Ovary (tissue), 3 donors: ENCODE measurements around the gene PAPSS1.

Experiments
- EP300 ChIP-seq: sonication (generic); formaldehyde crosslinking; IDR thresholded peaks from one replicate; pipeline ENCODE4 v1.6.1; 2017; ENCODE audit warnings: antibody characterized with exemption
- TF ChIP-seq, protein P1 (sequence below), 3 donors: fragments of 450-650 bp in 2 of 3; fragments of 200-600 bp in 1 of 3; IDR thresholded peaks; one replicate each; pipeline versions ENCODE4 v1.5.1 to v1.8.0; 2016 to 2022; ENCODE audit warnings: antibody characterized with exemption in 3 of 3, mild to moderate bottlenecking in 1 of 3
- donor health status: DM: no; HTN: no; CAD: no.

DNA sequence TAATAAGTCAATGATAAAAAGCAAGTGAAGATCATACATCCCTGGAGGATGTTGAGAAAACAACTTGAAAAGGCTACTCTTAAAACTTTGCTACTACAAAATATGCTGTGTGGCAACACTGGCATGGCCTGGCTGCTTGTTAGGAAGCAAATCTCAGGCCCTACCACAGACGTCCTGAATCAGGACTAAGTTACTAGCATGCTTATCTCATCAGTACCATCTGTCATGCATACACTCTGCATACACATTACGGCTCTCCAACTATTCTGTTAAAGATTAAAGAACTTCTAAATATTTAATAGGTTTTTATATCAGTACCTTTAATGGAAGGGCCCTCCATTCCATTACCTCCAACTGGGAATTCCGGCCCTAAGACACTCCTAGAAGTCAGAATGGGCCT, 8.2 kb downstream of the PAPSS1 start:
- TF ChIP-seq, protein P1, sequence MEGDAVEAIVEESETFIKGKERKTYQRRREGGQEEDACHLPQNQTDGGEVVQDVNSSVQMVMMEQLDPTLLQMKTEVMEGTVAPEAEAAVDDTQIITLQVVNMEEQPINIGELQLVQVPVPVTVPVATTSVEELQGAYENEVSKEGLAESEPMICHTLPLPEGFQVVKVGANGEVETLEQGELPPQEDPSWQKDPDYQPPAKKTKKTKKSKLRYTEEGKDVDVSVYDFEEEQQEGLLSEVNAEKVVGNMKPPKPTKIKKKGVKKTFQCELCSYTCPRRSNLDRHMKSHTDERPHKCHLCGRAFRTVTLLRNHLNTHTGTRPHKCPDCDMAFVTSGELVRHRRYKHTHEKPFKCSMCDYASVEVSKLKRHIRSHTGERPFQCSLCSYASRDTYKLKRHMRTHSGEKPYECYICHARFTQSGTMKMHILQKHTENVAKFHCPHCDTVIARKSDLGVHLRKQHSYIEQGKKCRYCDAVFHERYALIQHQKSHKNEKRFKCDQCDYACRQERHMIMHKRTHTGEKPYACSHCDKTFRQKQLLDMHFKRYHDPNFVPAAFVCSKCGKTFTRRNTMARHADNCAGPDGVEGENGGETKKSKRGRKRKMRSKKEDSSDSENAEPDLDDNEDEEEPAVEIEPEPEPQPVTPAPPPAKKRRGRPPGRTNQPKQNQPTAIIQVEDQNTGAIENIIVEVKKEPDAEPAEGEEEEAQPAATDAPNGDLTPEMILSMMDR (IDR thresholded peaks at IDR 0.05): no peak
- no peak for TF ChIP-seq EP300
